ENCODE results near the gene PXT1.

The PXT1 gene

DNA sequence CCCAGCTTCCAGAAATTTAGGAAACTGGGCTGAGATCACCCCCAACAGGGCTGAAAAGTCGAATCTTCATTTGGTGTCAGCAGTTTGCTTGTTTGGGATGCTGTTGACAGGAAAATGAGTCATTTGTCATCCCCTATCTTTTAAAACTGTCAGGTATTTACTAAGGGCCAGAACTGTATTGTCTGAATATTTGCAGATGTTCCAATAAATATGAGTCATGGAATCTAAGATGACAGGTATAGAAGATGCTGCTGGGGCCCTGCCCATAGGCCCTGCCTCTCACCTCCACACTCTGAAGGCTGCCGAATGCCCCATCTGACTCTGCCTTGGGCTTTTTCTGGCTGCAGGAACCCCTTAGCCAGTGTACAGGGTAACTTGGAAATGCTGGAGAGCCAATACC lies 59.0 kb downstream of the PXT1 start:
- TF ChIP-seq, protein P1, sequence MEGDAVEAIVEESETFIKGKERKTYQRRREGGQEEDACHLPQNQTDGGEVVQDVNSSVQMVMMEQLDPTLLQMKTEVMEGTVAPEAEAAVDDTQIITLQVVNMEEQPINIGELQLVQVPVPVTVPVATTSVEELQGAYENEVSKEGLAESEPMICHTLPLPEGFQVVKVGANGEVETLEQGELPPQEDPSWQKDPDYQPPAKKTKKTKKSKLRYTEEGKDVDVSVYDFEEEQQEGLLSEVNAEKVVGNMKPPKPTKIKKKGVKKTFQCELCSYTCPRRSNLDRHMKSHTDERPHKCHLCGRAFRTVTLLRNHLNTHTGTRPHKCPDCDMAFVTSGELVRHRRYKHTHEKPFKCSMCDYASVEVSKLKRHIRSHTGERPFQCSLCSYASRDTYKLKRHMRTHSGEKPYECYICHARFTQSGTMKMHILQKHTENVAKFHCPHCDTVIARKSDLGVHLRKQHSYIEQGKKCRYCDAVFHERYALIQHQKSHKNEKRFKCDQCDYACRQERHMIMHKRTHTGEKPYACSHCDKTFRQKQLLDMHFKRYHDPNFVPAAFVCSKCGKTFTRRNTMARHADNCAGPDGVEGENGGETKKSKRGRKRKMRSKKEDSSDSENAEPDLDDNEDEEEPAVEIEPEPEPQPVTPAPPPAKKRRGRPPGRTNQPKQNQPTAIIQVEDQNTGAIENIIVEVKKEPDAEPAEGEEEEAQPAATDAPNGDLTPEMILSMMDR (conservative IDR thresholded peaks at IDR 0.05; ENCODE audit: low read depth, low read length): no peak
- H3K4me1 ChIP-seq (ENCODE audit: low read depth, poor library complexity, severe bottlenecking): no peaks in the 10 kb centered on the region
- H2AFZ ChIP-seq (ENCODE audit: low read depth): no peak overlapping the region
- H3K27ac ChIP-seq: no peak overlapping the region
- H3K27me3 ChIP-seq (ENCODE audit: insufficient read depth, low read depth): no peaks in the 10 kb centered on the region
- H3K36me3 ChIP-seq (ENCODE audit: insufficient read depth): no peaks in the 10 kb centered on the region
- H3K79me2 ChIP-seq (ENCODE audit: insufficient read depth, low read depth): no peaks in the 10 kb centered on the region
- H4K20me1 ChIP-seq (ENCODE audit: insufficient read depth): no peaks in the 10 kb centered on the region
- H3K4me2 ChIP-seq: no peak overlapping the region
- H3K9ac ChIP-seq: no peak overlapping the region
- no peak overlapping the region for H3K4me3 ChIP-seq (IDR thresholded peaks at IDR 0.05; ENCODE audit: insufficient read depth, low read depth, low read length)

DNA sequence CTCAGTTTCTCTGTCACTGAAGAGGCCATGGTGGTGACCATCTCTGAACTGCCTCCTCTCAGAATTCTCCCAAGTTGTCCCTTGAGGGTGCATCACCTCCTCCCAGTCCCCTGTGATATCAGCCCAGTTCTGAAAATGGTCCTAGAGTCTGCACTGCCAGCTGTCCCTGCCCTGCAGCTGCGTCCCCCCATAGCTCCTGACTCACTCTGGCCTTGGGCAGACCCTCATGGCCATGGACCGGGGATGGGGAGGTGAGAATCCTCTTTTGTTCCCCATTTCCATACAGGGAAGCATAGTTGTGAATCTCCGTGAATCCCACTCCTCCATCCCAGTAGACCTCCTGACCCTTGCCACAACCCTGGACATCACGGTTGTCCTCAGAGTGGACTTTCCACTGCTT lies 59.7 kb downstream of the PXT1 start:
- Histone ChIP-seq H3K4me2 (no peak overlapping the region), H3K27me3 (ENCODE audit: insufficient read depth, low read depth) (no peaks in the 10 kb centered on the region), H3K36me3 (ENCODE audit: insufficient read depth) (no peaks in the 10 kb centered on the region), H3K9ac (no peak overlapping the region), H3K4me1 (ENCODE audit: low read depth, poor library complexity, severe bottlenecking) (no peaks in the 10 kb centered on the region), H2AFZ (ENCODE audit: low read depth) (no peak overlapping the region), H3K79me2 (ENCODE audit: insufficient read depth, low read depth) (no peaks in the 10 kb centered on the region), H3K4me3 (IDR thresholded peaks at IDR 0.05; ENCODE audit: insufficient read depth, low read depth, low read length) (no peak overlapping the region), H4K20me1 (ENCODE audit: insufficient read depth) (no peaks in the 10 kb centered on the region), H3K27ac (no peak overlapping the region)
- TF ChIP-seq, protein P1 (conservative IDR thresholded peaks at IDR 0.05; ENCODE audit: low read depth, low read length): no peak

DNA sequence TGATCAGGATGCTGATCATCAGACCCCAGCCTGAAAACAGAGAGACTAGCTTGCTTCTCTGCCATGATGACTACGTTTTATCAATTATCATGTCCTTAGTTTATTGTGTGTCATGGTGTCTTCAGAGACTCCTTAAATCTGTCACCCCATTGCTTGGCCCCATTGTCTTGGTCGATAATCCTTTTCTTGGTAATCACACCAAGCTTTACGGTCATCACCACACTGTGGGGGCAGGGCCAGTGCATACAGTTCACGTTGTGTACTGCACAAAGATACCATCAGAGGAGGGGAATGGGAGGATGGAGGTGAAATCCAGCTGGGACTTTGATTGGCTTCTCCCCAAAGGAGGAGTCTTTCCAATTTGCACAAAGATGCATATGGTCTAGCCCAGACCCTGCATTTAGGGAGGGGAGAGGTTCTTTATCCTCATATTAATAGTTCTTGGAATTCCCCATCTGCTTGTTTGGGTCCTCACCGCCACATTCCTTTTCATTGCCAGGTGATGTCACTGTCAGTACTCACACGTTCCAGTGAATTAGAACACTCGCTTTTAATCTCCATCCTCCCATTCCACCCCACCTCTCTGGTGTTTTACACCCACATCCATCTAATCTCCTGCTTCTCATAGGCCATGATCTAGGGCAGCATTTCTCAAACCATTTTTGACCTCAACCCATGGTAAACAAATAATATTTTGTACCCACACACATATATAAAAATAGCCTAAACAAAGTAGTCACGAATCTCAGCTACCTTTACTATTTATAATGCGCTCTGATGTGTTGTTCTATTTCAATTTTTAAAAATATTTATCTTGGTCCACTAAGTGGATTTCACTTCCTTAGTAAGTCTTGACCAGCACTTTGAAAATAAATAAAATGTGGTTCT lies 60.9 kb downstream of the PXT1 start:
- Histone ChIP-seq H3K4me1 (ENCODE audit: low read depth, poor library complexity, severe bottlenecking) (no peaks in the 10 kb centered on the region), H3K36me3 (ENCODE audit: insufficient read depth) (no peaks in the 10 kb centered on the region), H3K27ac (no peak overlapping the region), H3K27me3 (ENCODE audit: insufficient read depth, low read depth) (no peaks in the 10 kb centered on the region), H2AFZ (ENCODE audit: low read depth) (no peak overlapping the region), H3K79me2 (ENCODE audit: insufficient read depth, low read depth) (no peaks in the 10 kb centered on the region), H3K4me3 (IDR thresholded peaks at IDR 0.05; ENCODE audit: insufficient read depth, low read depth, low read length) (no peak overlapping the region), H3K4me2 (no peak overlapping the region), H3K9ac (no peak overlapping the region), H4K20me1 (ENCODE audit: insufficient read depth) (no peaks in the 10 kb centered on the region)
- TF ChIP-seq, protein P1 (conservative IDR thresholded peaks at IDR 0.05; ENCODE audit: low read depth, low read length): no peak

DNA sequence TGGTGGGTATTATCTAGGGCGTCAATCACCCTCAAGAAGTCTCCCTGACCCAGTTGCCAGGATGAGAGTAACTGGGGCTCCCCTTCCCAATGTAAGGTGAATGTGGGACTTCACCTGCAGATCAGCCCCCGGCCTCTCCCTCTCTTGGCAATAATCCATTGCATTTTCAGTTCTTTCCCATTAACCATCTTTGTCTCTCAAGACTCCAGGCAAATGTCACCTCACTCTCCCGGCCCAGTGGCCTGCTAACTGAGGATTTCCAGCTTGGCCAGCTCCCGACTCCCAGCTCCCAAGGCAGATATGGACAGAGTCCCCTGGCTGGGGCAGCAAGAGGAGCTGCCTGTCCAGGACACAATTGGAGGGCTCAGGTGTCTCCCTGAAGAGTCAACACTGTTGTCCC lies 62.5 kb downstream of the PXT1 start:
- no peaks in the 10 kb centered on the region for H3K36me3 ChIP-seq (ENCODE audit: insufficient read depth)

More for the DNA sequence above, 62.5 kb downstream of the PXT1 start:
- H3K4me3 ChIP-seq (IDR thresholded peaks at IDR 0.05; ENCODE audit: insufficient read depth, low read depth, low read length): no peak overlapping the region
- no peaks in the 10 kb centered on the region for H4K20me1 ChIP-seq (ENCODE audit: insufficient read depth)
- no peaks in the 10 kb centered on the region for H3K27me3 ChIP-seq (ENCODE audit: insufficient read depth, low read depth)
- no peak overlapping the region for H3K4me2 ChIP-seq
- no peaks in the 10 kb centered on the region for H3K4me1 ChIP-seq (ENCODE audit: low read depth, poor library complexity, severe bottlenecking)
- no peak overlapping the region for H2AFZ ChIP-seq (ENCODE audit: low read depth)
- H3K27ac ChIP-seq: no peak overlapping the region
- H3K79me2 ChIP-seq (ENCODE audit: insufficient read depth, low read depth): no peaks in the 10 kb centered on the region
- no peak overlapping the region for H3K9ac ChIP-seq
- TF ChIP-seq, protein P1 (conservative IDR thresholded peaks at IDR 0.05; ENCODE audit: low read depth, low read length): no peak

Measured in KMS-11 (cell line).